ENCODE data around the gene CSNK1G2. TPM values are rescaled to one million over a fixed set of nuclear protein-coding genes. Genes with fewer than 3 reads are reported as not detected.

The CSNK1G2 gene
- total RNA-seq, 4 donors from 2014 or later, result 17.3 to 50.9 (median 26.2) TPM

GRCh38 chr19:1920644-1921043 is 20.3 kb upstream of the CSNK1G2 start:
- TF ChIP-seq, protein P1, sequence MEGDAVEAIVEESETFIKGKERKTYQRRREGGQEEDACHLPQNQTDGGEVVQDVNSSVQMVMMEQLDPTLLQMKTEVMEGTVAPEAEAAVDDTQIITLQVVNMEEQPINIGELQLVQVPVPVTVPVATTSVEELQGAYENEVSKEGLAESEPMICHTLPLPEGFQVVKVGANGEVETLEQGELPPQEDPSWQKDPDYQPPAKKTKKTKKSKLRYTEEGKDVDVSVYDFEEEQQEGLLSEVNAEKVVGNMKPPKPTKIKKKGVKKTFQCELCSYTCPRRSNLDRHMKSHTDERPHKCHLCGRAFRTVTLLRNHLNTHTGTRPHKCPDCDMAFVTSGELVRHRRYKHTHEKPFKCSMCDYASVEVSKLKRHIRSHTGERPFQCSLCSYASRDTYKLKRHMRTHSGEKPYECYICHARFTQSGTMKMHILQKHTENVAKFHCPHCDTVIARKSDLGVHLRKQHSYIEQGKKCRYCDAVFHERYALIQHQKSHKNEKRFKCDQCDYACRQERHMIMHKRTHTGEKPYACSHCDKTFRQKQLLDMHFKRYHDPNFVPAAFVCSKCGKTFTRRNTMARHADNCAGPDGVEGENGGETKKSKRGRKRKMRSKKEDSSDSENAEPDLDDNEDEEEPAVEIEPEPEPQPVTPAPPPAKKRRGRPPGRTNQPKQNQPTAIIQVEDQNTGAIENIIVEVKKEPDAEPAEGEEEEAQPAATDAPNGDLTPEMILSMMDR (IDR thresholded peaks at IDR 0.05; ENCODE audit: low read depth), result no peak

GRCh38 chr19:1921326-1921725 is 19.6 kb upstream of the CSNK1G2 start:
- TF ChIP-seq, protein P1 (IDR thresholded peaks at IDR 0.05; ENCODE audit: low read depth), result no peak

GRCh38 chr19:1921825-1922224 is 19.1 kb upstream of the CSNK1G2 start:
- TF ChIP-seq, protein P1 (IDR thresholded peaks at IDR 0.05; ENCODE audit: low read depth), result no peak

DNA sequence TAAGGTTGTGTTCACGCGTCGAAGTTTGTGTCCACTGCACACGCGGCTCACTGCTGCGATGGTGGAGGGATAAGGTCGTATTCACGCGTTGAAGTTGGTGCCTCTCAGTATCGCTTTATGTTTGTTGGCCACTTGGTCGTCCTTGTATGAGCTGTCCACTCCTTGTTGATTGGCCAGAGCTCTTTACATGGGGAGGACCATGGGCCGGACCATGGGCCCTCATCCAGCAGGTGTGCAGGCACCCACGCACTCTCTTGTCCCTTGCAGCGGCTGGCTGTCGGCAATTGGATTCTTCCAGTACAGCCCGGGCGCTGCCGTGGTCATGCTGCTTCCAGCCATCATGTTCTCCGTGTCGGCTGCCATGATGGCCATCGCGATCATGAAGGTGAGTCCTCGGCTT is 18.2 kb upstream of the CSNK1G2 start:
- TF ChIP-seq, protein P1 (IDR thresholded peaks at IDR 0.05; ENCODE audit: low read depth), result no peak

DNA sequence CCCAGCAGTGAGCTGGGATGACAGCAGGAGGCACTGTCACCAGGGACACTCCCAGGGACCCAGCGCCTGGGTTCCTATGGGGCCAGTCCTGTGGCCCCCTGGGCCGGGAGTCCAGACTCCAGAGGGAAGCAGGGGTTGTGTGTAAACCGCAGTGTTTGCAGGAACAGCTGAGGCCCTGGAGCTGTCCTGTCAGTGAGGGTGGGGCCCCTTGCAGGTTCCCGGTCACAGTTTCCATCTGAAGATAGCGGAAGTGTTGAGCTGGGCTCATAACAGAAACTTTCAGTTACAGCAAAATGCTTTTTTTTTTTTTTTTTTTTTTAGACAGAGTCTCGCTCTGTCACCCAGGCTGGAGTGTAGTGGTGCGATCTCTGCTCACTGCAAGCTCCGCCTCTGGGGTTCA is 17.7 kb upstream of the CSNK1G2 start:
- TF ChIP-seq, protein P1 (IDR thresholded peaks at IDR 0.05; ENCODE audit: low read depth), result no peak

GRCh38 chr19:1924320-1924961 is 16.5 kb upstream of the CSNK1G2 start:
- TF ChIP-seq, protein P1 (IDR thresholded peaks at IDR 0.05; ENCODE audit: low read depth), result no peak

DNA sequence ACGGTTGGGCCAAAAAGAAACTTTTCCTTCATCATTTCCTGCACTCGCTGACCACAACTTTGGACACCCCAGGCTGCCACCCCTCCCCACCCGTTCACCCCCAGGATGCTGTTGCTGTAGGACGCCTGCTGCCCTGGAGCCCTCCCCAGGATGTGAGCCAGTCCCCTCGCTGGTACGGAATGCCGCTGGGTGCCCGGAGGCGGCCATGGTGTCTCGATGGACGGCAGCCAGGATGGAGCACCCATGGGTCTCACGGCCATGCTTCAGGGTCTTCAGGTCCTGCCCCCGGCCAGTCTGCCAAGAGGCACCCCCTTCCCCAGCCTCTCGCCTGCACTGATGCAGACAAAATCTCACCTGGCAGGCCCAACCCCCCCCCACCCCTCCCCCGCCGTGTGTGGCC is 15.4 kb upstream of the CSNK1G2 start:
- TF ChIP-seq, protein P1 (IDR thresholded peaks at IDR 0.05; ENCODE audit: low read depth), result no peak

Measured in subcutaneous adipose tissue (tissue), 4 donors.